Central memory CD8-positive, alpha-beta T cell (primary cell): Measurements from ENCODE around the gene NEURL1.

ENCODE experiments used
- ATAC-seq: fragments of 150-1000 bp; cut with Tn5 transposase; replicated peaks from 2 replicates; pipeline ENCODE4 v1.10.0; 2022; ENCODE audit warnings: mild to moderate bottlenecking, moderate FRiP score, moderate number of reproducible peaks; ENCODE audit not compliant: poor library complexity, severe bottlenecking; ENCODE audit errors: extremely low read depth
- DNase-seq, 2 donors: peaks; one replicate each; pipeline ENCODE4 v3.0.0; 2021; ENCODE audit warnings: low spot score in 2 of 2
- H3K27ac Mint-ChIP-seq: one replicate; pipeline ENCODE4 v1.8.0; 2022; ENCODE audit warnings: low read depth, mild to moderate bottlenecking, moderate library complexity, mixed read lengths
- H3K27me3 Mint-ChIP-seq: one replicate; pipeline ENCODE4 v1.8.0; 2022; ENCODE audit warnings: mixed read lengths
- H3K36me3 Mint-ChIP-seq: one replicate; pipeline ENCODE4 v1.8.0; 2022; ENCODE audit warnings: mild to moderate bottlenecking, moderate library complexity, mixed read lengths; ENCODE audit not compliant: insufficient read depth
- H3K4me1 Mint-ChIP-seq: one replicate; pipeline ENCODE4 v1.8.0; 2022; ENCODE audit warnings: mixed read lengths
- H3K4me3 Mint-ChIP-seq: one replicate; pipeline ENCODE4 v1.8.0; 2022; ENCODE audit warnings: mild to moderate bottlenecking, moderate library complexity, mixed read lengths
- H3K9me3 Mint-ChIP-seq: one replicate; pipeline ENCODE4 v1.8.0; 2022; ENCODE audit warnings: mixed read lengths

Gene NEURL1, protein sequence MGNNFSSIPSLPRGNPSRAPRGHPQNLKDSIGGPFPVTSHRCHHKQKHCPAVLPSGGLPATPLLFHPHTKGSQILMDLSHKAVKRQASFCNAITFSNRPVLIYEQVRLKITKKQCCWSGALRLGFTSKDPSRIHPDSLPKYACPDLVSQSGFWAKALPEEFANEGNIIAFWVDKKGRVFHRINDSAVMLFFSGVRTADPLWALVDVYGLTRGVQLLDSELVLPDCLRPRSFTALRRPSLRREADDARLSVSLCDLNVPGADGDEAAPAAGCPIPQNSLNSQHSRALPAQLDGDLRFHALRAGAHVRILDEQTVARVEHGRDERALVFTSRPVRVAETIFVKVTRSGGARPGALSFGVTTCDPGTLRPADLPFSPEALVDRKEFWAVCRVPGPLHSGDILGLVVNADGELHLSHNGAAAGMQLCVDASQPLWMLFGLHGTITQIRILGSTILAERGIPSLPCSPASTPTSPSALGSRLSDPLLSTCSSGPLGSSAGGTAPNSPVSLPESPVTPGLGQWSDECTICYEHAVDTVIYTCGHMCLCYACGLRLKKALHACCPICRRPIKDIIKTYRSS

DNA sequence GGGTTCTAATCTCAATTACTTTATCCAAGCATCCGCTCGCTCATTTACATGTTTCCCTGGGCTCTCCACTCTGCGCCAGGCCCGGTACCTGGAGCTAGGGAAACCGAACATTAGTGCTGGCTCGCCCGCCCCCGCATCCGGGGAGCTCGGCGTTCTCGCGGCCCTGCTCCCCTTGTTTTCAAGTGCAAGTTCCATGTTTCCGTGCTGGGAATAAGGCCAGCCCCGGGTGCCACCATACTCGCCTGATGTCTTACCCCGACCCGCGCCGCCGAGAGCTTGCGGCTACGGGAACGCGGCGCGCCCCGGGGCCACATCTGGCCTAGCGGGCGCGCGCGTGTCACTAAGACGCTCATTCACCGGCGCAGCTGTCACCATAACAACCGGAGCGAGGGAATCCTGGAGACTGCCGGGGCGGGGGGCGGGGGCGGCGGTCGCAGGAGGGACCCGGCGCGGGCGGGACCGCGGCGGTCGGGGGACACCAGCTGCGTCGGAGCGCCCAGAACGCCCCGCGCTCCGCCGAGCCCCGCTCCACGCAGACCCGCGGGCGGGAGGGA, at the start of gene NEURL1:
Gene NEURL1, plus strand, starts transcription at position 344 of the 554 bp plus-strand sequence. CDS start 683 bp downstream, outside the sequence.
- peak; percentile 20 for ATAC-seq
- H3K27ac Mint-ChIP-seq, result no peak within 1 kb of the TSS
- peaks cover 57% of the 10 kb centered on the region for H3K27me3 Mint-ChIP-seq
- no peaks in the 10 kb centered on the region for H3K9me3 Mint-ChIP-seq
- H3K4me1 Mint-ChIP-seq, result peaks cover 20% of the 10 kb centered on the region
- H3K36me3 Mint-ChIP-seq, result peaks cover 3% of the 10 kb centered on the region
- H3K4me3 Mint-ChIP-seq, result peak within 1 kb of the TSS; percentile 77
- no peak for DNase-seq

GRCh38 chr10:103444478-103444877, 49.0 kb upstream of the NEURL1 start:
- Mint-ChIP-seq H3K36me3 (peaks cover 27% of the 10 kb centered on the region), H3K4me3 (no peak overlapping the region), H3K27ac (no peak overlapping the region), H3K4me1 (peaks cover 31% of the 10 kb centered on the region), H3K9me3 (no peaks in the 10 kb centered on the region), H3K27me3 (no peaks in the 10 kb centered on the region)
- no peak for DNase-seq
- no peak for ATAC-seq

- no peak for ATAC-seq
- Mint-ChIP-seq H3K9me3 (no peaks in the 10 kb centered on the region), H3K27ac (no peak overlapping the region), H3K4me1 (peaks cover 40% of the 10 kb centered on the region), H3K4me3 (no peak overlapping the region), H3K27me3 (no peaks in the 10 kb centered on the region), H3K36me3 (peaks cover 27% of the 10 kb centered on the region)
- no peak for DNase-seq
These were observed 48.1 kb upstream of the NEURL1 start for GRCh38 chr10:103445366-103445765.

DNA sequence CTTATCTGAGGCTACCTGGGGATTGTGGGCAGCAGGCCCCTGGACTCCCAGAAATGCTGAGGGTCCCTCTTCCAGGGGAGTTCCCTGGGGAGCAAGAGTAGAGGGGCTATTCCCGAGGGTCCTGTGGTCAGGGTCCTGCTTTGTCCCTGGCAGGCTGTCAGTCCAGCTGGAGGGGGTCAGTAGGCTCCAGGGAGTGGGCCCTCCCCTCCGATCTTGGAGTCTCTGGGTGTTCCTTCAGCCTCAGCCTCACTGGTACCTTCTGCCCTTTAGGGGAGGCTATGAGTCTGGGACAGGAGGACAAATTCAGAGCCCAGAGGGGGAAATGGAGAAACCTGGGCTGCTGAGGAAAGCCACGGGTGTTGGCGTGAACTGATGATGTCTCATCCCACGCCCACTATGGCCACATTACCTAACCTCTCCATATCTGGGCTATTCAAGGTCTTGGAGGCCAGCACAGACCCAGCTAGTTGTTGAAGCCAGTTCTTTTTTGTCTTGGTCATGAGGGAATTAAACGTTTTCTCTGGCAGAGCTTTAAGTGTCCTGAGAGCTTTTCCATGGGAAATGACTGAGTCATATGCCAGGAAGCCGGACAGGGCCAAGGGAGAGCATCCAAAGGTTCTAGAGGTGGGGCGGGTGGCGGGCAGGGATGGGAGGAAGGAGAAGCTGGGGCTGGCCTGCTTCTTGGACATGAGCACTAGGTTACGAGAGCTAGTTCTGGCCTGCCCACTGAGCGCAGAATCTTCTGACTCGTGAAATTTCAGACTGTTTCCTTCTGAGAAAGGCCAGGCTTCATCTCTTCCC, 47.5 kb upstream of the NEURL1 start:
- ATAC-seq (no peak), DNase-seq (no peak)
- H3K4me1 Mint-ChIP-seq, result peaks cover 46% of the 10 kb centered on the region
- no peak overlapping the region for H3K27ac Mint-ChIP-seq
- peaks cover 26% of the 10 kb centered on the region for H3K36me3 Mint-ChIP-seq
- H3K4me3 Mint-ChIP-seq, result no peak overlapping the region
- H3K27me3 Mint-ChIP-seq, result no peaks in the 10 kb centered on the region
- H3K9me3 Mint-ChIP-seq, result no peaks in the 10 kb centered on the region

- Mint-ChIP-seq H3K27ac (peak overlapping the region; percentile 35), H3K4me1 (peaks cover 54% of the 10 kb centered on the region), H3K36me3 (peaks cover 25% of the 10 kb centered on the region), H3K27me3 (no peaks in the 10 kb centered on the region), H3K4me3 (no peak overlapping the region), H3K9me3 (no peaks in the 10 kb centered on the region)
- no peak for DNase-seq
- ATAC-seq, result no peak
These were observed 46.3 kb upstream of the NEURL1 start for GRCh38 chr10:103447187-103447586.

DNA sequence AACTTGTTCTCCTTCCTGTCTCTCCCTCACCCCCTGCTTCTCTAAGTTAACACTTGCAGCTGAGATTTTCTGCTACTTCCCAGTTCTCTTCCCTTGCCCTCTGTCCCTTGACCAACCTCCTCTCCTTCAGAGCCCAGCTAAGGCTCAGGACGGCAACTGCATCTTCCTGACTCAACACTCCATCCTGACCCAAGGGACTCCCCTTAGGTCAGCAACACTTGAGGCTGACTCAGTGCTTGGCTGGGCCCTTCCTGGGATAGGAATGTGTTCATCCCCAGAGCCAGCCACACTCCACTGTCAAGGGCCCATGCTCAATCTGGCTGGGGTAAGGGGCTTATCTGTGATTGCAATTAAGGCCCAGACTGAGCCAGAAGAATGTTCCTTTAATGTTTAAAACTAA, 44.8 kb upstream of the NEURL1 start:
- ATAC-seq (no peak), DNase-seq (no peak)
- no peaks in the 10 kb centered on the region for H3K27me3 Mint-ChIP-seq
- peaks cover 69% of the 10 kb centered on the region for H3K4me1 Mint-ChIP-seq
- peak overlapping the region; percentile 90 for H3K4me3 Mint-ChIP-seq
- H3K9me3 Mint-ChIP-seq, result no peaks in the 10 kb centered on the region
- H3K27ac Mint-ChIP-seq, result peak overlapping the region; percentile 84
- H3K36me3 Mint-ChIP-seq, result peaks cover 22% of the 10 kb centered on the region

DNA sequence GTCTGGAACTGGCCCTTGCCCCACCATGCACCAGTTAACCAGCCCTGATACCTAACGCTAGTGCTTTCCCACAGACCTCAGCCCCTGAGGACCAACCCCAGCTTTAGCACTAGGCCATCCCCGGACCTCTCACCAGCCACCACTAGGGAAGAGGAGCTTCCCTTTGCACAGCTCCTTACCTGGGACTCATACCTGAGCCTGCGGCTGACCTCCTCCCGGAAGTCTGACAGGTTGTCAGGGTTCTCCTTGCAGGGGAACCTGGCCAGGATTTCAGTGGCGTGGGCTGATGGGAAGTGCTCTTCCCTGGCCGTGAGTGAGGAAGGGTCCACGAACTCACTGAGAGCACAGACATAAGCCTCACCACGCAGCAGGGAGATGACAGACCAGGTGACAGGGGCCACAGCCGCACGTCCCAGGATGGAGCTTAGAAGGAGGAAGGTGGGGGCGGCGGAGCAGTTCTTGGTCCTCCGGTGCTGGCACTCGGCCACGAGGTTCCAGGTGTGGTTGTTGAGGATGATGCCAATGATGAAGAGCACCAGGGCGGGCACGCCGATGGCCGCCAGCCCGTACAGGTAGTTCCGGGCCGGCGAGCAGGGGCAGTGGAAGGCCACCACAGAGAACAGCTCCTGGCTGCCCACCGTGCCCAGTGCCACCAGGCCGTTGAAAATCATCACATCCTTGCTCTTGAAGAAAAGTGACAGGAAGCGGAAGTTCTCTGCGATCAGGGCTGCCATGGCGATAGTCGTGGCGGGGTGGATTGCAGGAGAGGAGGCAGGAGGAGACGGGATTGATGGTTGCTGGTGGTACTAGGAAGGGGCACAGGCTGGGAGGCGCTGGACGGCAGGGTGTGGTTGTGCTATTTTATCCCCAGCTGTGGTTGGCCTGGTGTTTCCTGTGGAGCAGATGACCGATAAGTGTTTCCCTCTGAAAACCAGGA, 44.0 kb upstream of the NEURL1 start:
- H3K4me1 Mint-ChIP-seq, result peaks cover 73% of the 10 kb centered on the region
- peak overlapping the region; percentile 84 for H3K27ac Mint-ChIP-seq
- H3K9me3 Mint-ChIP-seq, result no peaks in the 10 kb centered on the region
- H3K27me3 Mint-ChIP-seq, result no peaks in the 10 kb centered on the region
- peak overlapping the region; percentile 90 for H3K4me3 Mint-ChIP-seq
- ATAC-seq (no peak), DNase-seq (no peak)
- peaks cover 17% of the 10 kb centered on the region for H3K36me3 Mint-ChIP-seq

DNA sequence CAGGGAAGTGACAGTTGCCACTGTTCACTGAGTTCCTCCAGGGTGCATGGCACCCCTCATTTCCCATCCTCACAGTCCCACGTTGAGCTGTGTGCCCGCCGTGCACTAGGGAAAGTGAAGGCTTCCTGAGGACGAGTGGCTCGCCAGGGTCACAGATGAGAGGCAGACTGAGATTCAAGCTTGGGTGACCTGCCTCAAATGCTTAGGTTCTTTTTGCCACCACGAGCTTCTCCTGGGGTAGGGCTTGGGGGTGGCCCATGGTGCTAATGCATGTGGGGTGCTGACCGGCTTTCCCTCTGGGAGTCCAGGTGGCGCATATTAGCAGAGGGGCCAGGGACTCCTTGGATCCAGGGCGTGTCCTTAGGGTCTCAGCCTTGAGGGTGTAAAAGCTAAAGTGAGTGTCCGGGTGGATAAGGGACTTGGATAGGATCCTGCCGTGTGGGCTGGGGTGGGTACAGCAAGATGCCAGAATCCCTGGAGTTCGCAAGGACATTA, 43.3 kb upstream of the NEURL1 start:
- Mint-ChIP-seq H3K27ac (peak overlapping the region; percentile 84), H3K36me3 (peaks cover 17% of the 10 kb centered on the region), H3K4me3 (peak overlapping the region; percentile 90), H3K9me3 (no peaks in the 10 kb centered on the region), H3K4me1 (peaks cover 73% of the 10 kb centered on the region), H3K27me3 (no peaks in the 10 kb centered on the region)
- no peak for DNase-seq
- ATAC-seq, result no peak

DNA sequence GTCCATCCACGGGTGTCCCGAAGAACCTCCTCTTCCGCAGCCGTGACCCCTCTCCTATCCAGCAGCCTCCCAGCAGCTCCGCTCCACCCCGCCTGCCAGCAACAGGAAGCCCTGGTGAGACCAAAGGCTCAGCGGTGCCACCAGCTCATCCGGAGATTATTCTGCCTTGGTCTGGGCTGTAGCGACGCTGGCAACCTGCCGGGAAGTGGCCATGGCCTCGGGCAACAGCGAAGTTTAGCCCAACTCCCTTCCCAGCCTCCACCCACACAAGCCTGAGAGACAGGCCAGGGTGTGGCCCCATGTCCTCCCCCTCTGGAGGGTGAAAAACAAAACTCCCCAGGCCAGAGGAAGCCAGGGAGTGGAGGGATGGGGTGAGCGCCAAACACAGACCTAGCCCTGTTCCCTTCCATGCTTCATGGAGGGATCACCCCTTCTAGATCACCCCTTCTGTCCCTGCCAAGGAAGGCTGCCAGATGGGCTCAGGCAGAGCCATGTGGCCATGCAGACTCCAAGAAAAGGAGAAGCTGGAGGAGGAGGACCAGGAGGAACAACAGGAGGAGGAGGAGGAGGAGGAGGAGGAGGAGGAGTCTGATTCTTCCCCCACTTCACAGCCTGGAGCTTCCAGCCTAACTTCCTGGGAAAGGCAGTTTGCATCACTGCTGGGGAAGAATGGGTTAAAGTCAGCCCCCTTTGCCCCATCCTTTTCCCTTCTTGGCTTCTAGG, 42.3 kb upstream of the NEURL1 start:
- Mint-ChIP-seq H3K27me3 (no peaks in the 10 kb centered on the region), H3K4me1 (peaks cover 71% of the 10 kb centered on the region), H3K27ac (peak overlapping the region; percentile 84), H3K36me3 (peaks cover 19% of the 10 kb centered on the region), H3K4me3 (peak overlapping the region; percentile 90), H3K9me3 (no peaks in the 10 kb centered on the region)
- DNase-seq (peak; percentile 24 to 30), ATAC-seq (peak; percentile 69)

- H3K4me1 Mint-ChIP-seq, result peaks cover 66% of the 10 kb centered on the region
- H3K27me3 Mint-ChIP-seq, result no peaks in the 10 kb centered on the region
- H3K36me3 Mint-ChIP-seq, result peaks cover 19% of the 10 kb centered on the region
- peak within 1 kb of the TSS; percentile 90 for H3K4me3 Mint-ChIP-seq
- peak in 1 of 2 donors; percentile 21 for DNase-seq
- peak; percentile 67 for ATAC-seq
- H3K27ac Mint-ChIP-seq, result peak within 1 kb of the TSS; percentile 84
- no peaks in the 10 kb centered on the region for H3K9me3 Mint-ChIP-seq
These were observed 41.5 kb upstream of the NEURL1 start, which contains the start of gene CALHM2 for GRCh38 chr10:103451831-103452505. Gene CALHM2 (minus strand): TSS chr10:103452370. CDS start chr10:103449941, 2,429 bp downstream.
